Panc1 (cell line): ENCODE data around the gene TBX18. TPM values are rescaled to one million over a fixed set of nuclear protein-coding genes. Genes with fewer than 3 reads are reported as not detected.

Experiments used
- ATAC-seq: fragments of 200-7000 bp; cut with Tn5 transposase; 2 replicates; pipeline ENCODE4 v1.9.1; 2020; ENCODE audit warnings: mild to moderate bottlenecking, moderate library complexity
- BruUV-seq: library from RNA; stranded (reverse); fragments of 400-500 nt; replicated peaks from 2 replicates; lab custom pipeline; 2021; lab: Mats Ljungman, UMichigan
- CTCF ChIA-PET: fragments of 300-600 bp; sonication (Branson Sonifier 250); formaldehyde crosslinking; loops from one replicate; lab custom pipeline; 2022; ENCODE audit warnings: antibody characterized with exemption; lab: Charles Lee
- POLR2A ChIA-PET: fragments of 300-600 bp; sonication (Branson Sonifier 250); formaldehyde crosslinking; loops from one replicate; lab custom pipeline; 2022; ENCODE audit warnings: antibody characterized with exemption; lab: Charles Lee
- DNase-seq: peaks from one replicate; pipeline ENCODE4 v3.0.0-alpha.2; 2010; ENCODE audit warnings: low read depth, low spot score
- H3K27ac ChIP-seq: 2 replicates; pipeline ENCODE4 v1.5.1; 2011; ENCODE audit warnings: mild to moderate bottlenecking, low read length, inconsistent platforms
- H3K27me3 ChIP-seq: fragments of 200-500 bp; sonication (Bioruptor generic); 2 replicates; pipeline ENCODE4 v1.6.0; 2014; ENCODE audit warnings: low read length, inconsistent platforms; ENCODE audit not compliant: control insufficient read depth, insufficient read depth
- H3K36me3 ChIP-seq: fragments of 200-500 bp; sonication (Bioruptor generic); 2 replicates; pipeline ENCODE4 v1.5.1; 2014; ENCODE audit warnings: inconsistent platforms, mild to moderate bottlenecking, low read length, moderate library complexity; ENCODE audit not compliant: control insufficient read depth, insufficient read depth
- H3K4me1 ChIP-seq: 2 replicates; pipeline ENCODE4 v1.5.1; 2011; ENCODE audit warnings: inconsistent platforms, mild to moderate bottlenecking, low read length, moderate library complexity; ENCODE audit not compliant: control insufficient read depth, insufficient read depth
- H3K4me3 ChIP-seq, 2 experiments: 2 replicates each; pipeline ENCODE4 v1.5.1; 2011 to 2012; ENCODE audit warnings: low read depth in 2 of 2, low read length in 2 of 2, mild to moderate bottlenecking in 2 of 2, inconsistent platforms in 1 of 2, moderate library complexity in 1 of 2
- H3K9me3 ChIP-seq: fragments of 200-500 bp; sonication (Bioruptor generic); 2 replicates; pipeline ENCODE4 v1.5.1; 2014; ENCODE audit warnings: low read depth, mild to moderate bottlenecking, inconsistent platforms, low read length, moderate library complexity; ENCODE audit not compliant: control insufficient read depth, insufficient read depth
- CTCF ChIP-seq: fragments of 450-650 bp; IDR thresholded peaks from 2 replicates; pipeline ENCODE4 v1.5.1; 2017; ENCODE audit warnings: mild to moderate bottlenecking
- POLR2AphosphoS5 ChIP-seq: IDR thresholded peaks from 2 replicates; pipeline ENCODE4 v1.6.1; 2012; ENCODE audit warnings: mild to moderate bottlenecking, low read depth, low read length, moderate library complexity
- REST ChIP-seq, 2 experiments: IDR thresholded peaks; 2 replicates each; pipeline ENCODE4 v1.6.1; 2011 to 2012; ENCODE audit warnings: low read depth in 2 of 2, control low read depth in 1 of 2, low read length in 1 of 2, mild to moderate bottlenecking in 1 of 2, moderate library complexity in 1 of 2; ENCODE audit not compliant: insufficient read depth in 1 of 2
- SIN3A ChIP-seq: IDR thresholded peaks from 2 replicates; pipeline ENCODE4 v1.6.1; 2012; ENCODE audit warnings: low read depth, mild to moderate bottlenecking, low read length, moderate library complexity, borderline replicate concordance; ENCODE audit not compliant: insufficient read depth
- TCF7L2 ChIP-seq: IDR thresholded peaks from 2 replicates; pipeline ENCODE4 v1.6.1; 2011; ENCODE audit warnings: mild to moderate bottlenecking, low read depth, low read length, inconsistent platforms
- in situ Hi-C: cut with HindIII; loops from 2 replicates; pipeline ENCODE4 v1.10.0; 2016; ENCODE audit warnings: low sequenced_read_pairs, low pct_unique_long_range_greater_than_20kb
- intact Hi-C: fragments of 100-400 bp; cut with micrococcal nuclease; formaldehyde crosslinking; loops from one replicate; pipeline ENCODE4 v1.10.0; 2022; ENCODE audit not compliant: unreplicated experiment
- total RNA-seq: library from RNA; stranded (reverse); gene quantifications from one replicate; pipeline ENCODE4 v1.2.1, GENCODE V29; 2021; ENCODE audit not compliant: unreplicated experiment

Gene TBX18
- total RNA-seq, 1 experiment from 2014 or later, result 10.1 TPM

GRCh38 chr6:84749181-84749580 is 15.2 kb downstream of the TBX18 start:
- no peak for DNase-seq
- H3K27ac ChIP-seq, result no peak overlapping the region
- no peak overlapping the region for H3K4me3 ChIP-seq
- intact Hi-C loops (no loop called here), in situ Hi-C loops (no loop called here)
- CTCF ChIA-PET, result no interaction called here
- peaks cover 9% of the 10 kb centered on the region; the same call in 1 of the 2 replicates for H3K36me3 ChIP-seq
- POLR2A ChIA-PET, result no interaction called here
- TF ChIP-seq POLR2AphosphoS5 (no peak), CTCF (no peak), REST (IDR thresholded peaks at IDR 0.05; ENCODE audit: insufficient read depth in 1 of 2, low read depth in 2 of 2, low read length in 1 of 2) (no peak), TCF7L2 (no peak), SIN3A (no peak)
- no peak for ATAC-seq
- H3K27me3 ChIP-seq, result no peaks in the 10 kb centered on the region
- no TSS peak for BruUV-seq
- H3K9me3 ChIP-seq, result no peaks in the 10 kb centered on the region
- no peaks in the 10 kb centered on the region for H3K4me1 ChIP-seq

- CTCF ChIA-PET, result no interaction called here
- ATAC-seq, result no peak
- TF ChIP-seq REST (IDR thresholded peaks at IDR 0.05; ENCODE audit: insufficient read depth in 1 of 2, low read depth in 2 of 2, low read length in 1 of 2) (no peak), CTCF (no peak), POLR2AphosphoS5 (no peak), TCF7L2 (no peak), SIN3A (no peak)
- H3K9me3 ChIP-seq, result no peaks in the 10 kb centered on the region
- no peak overlapping the region for H3K4me3 ChIP-seq
- peaks cover 9% of the 10 kb centered on the region; the same call in 1 of the 2 replicates for H3K36me3 ChIP-seq
- H3K27me3 ChIP-seq, result no peaks in the 10 kb centered on the region
- POLR2A ChIA-PET, result no interaction called here
- in situ Hi-C loops (no loop called here), intact Hi-C loops (no loop called here)
- H3K27ac ChIP-seq, result no peak overlapping the region
- BruUV-seq, result no TSS peak
- DNase-seq, result no peak
- no peaks in the 10 kb centered on the region for H3K4me1 ChIP-seq
Observed at GRCh38 chr6:84748376-84748775, 16.0 kb downstream of the TBX18 start.
